Upper lobe of left lung (tissue), 4 donors: ENCODE results near the gene ISCU.
"Not testable (repeated sequence)": the region's sequence is repeated elsewhere in the genome, so short reads cannot be mapped to it uniquely, and the experiment has no call there.

Experiments used
- CTCF ChIP-seq, 6 experiments: fragments of 450-650 bp in 4 of 6; fragments of 200-600 bp in 2 of 6; sonication (generic) in 2 of 6; IDR thresholded peaks; one replicate each; pipeline ENCODE4 v1.5.1; 2016 to 2019; ENCODE audit warnings: antibody characterized with exemption in 6 of 6
- EP300 ChIP-seq, 4 donors: sonication (generic); formaldehyde crosslinking; IDR thresholded peaks; one replicate each; pipeline ENCODE4 v1.5.1; 2017; ENCODE audit warnings: antibody characterized with exemption in 4 of 4, control low read depth in 2 of 4
- POLR2A ChIP-seq, 4 donors: fragments of 450-650 bp; IDR thresholded peaks; one replicate each; pipeline ENCODE4 v1.5.1; 2016 to 2017; ENCODE audit warnings: antibody characterized with exemption in 4 of 4, mild to moderate bottlenecking in 2 of 4
- POLR2AphosphoS5 ChIP-seq, 2 donors: sonication (generic); formaldehyde crosslinking; IDR thresholded peaks; one replicate each; pipeline ENCODE4 v1.5.1; 2017; ENCODE audit warnings: antibody characterized with exemption in 2 of 2

DNA sequence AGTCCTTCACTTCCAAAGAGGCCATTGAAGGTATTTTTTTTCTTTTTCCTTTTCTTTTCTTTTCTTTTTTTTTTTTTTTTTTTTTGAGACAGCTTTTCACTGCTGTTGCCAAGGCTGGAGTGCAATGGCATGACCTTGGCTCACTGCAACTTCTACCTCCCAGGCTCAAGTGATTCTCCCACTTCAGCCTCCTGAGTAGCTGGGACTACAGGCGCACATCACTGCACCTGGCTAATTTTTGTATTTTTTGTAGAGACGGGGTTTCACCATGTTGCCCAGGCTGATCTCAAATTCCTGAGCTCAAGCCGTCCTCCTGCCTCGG is 56.5 kb downstream of the ISCU start:
- TF ChIP-seq CTCF, POLR2AphosphoS5, POLR2A, EP300 (IDR thresholded peaks at IDR 0.05): not testable (repeated sequence)
